Measurements from ENCODE around the gene LYAR. TPM values are rescaled to one million over a fixed set of nuclear protein-coding genes. Genes with fewer than 3 reads are reported as not detected.
A peak's percentile ranks its signal among the peaks of the same experiment; 100 is the strongest.

Gene LYAR
- total RNA-seq, 1 experiment from 2014 or later, result 49.3 TPM

- no peak for TF ChIP-seq EZH2 (IDR thresholded peaks at IDR 0.05; ENCODE audit: borderline replicate concordance, low read depth, low read length, poor library complexity, severe bottlenecking)
- TF ChIP-seq CTCF (conservative IDR thresholded peaks at IDR 0.05; ENCODE audit: low read depth, low read length), result no peak
- CTCF ChIA-PET, result no interaction called here
- Histone ChIP-seq H3K4me3 (ENCODE audit: low read depth, low read length, poor library complexity, severe bottlenecking) (no peak overlapping the region), H3K4me1 (ENCODE audit: insufficient read depth, low read length, poor library complexity, severe bottlenecking) (no peaks in the 10 kb centered on the region), H3K27me3 (replicated peaks; ENCODE audit: insufficient read depth, low read depth, low read length, poor library complexity) (no peaks in the 10 kb centered on the region), H3K27ac (ENCODE audit: low read depth, low read length, poor library complexity, severe bottlenecking) (no peak overlapping the region), H3K36me3 (ENCODE audit: insufficient read depth, low read length, poor library complexity, severe bottlenecking) (no peaks in the 10 kb centered on the region), H3K9me3 (ENCODE audit: low read depth, low read length, poor library complexity, severe bottlenecking) (no peaks in the 10 kb centered on the region)
- intact Hi-C loops (cut with micrococcal nuclease; ENCODE audit: unreplicated experiment), result no loop called here
- no peak for DNase-seq (ENCODE audit: low spot score)
- POLR2A ChIA-PET (ENCODE audit: low non-redundant PET), result interaction anchor here (0.5 kb wide), 1 partner anchor 215 kb away, joined by 23 read pairs; no protein-coding TSS in a partner anchor
- no TSS peak for BruUV-seq (replicated peaks)
Measured at GRCh38 chr4:4328840-4329239, 38.9 kb upstream of the LYAR start.

GRCh38 chr4:4328206-4328605 is 38.3 kb upstream of the LYAR start:
- ChIA-PET POLR2A (ENCODE audit: low non-redundant PET) (no interaction called here), CTCF (no interaction called here)
- Histone ChIP-seq H3K36me3 (ENCODE audit: insufficient read depth, low read length, poor library complexity, severe bottlenecking) (no peaks in the 10 kb centered on the region), H3K27me3 (replicated peaks; ENCODE audit: insufficient read depth, low read depth, low read length, poor library complexity) (no peaks in the 10 kb centered on the region), H3K9me3 (ENCODE audit: low read depth, low read length, poor library complexity, severe bottlenecking) (no peaks in the 10 kb centered on the region), H3K4me1 (ENCODE audit: insufficient read depth, low read length, poor library complexity, severe bottlenecking) (no peaks in the 10 kb centered on the region), H3K27ac (ENCODE audit: low read depth, low read length, poor library complexity, severe bottlenecking) (no peak overlapping the region), H3K4me3 (ENCODE audit: low read depth, low read length, poor library complexity, severe bottlenecking) (no peak overlapping the region)
- no peak for DNase-seq (ENCODE audit: low spot score)
- intact Hi-C loops (cut with micrococcal nuclease; ENCODE audit: unreplicated experiment), result no loop called here
- no TSS peak for BruUV-seq (replicated peaks)
- TF ChIP-seq EZH2 (IDR thresholded peaks at IDR 0.05; ENCODE audit: borderline replicate concordance, low read depth, low read length, poor library complexity, severe bottlenecking) (no peak), CTCF (conservative IDR thresholded peaks at IDR 0.05; ENCODE audit: low read depth, low read length) (no peak)

DNA sequence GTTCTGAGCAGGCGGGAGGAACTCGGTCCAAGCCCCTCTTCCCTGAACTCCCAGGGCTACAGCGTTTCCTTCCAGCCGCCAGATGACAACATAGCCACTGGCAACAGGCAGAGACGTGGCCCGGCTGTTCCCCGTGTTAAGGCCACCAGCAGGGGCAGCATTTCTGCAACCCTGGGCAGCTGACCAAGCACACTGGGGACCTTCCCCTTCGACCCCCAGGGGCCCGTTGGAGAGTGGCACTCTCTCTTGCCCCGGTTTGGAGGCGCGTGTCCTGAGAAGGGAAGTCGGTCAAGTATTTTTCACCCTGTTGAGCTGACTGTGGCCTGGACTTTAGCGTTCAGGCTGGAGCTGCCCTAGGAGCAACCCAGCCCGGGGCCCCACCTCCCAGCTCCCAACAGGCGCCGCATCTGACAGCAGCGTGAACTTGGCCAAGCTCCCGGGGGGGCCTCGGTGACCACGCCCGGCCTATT is 37.7 kb upstream of the LYAR start:
- CTCF ChIA-PET, result no interaction called here
- no peak overlapping the region for H3K4me3 ChIP-seq (ENCODE audit: low read depth, low read length, poor library complexity, severe bottlenecking)
- BruUV-seq (replicated peaks), result no TSS peak

More for the DNA sequence above, 37.7 kb upstream of the LYAR start:
- DNase-seq (ENCODE audit: low spot score), result no peak
- Histone ChIP-seq H3K27ac (ENCODE audit: low read depth, low read length, poor library complexity, severe bottlenecking) (no peak overlapping the region), H3K9me3 (ENCODE audit: low read depth, low read length, poor library complexity, severe bottlenecking) (no peaks in the 10 kb centered on the region), H3K4me1 (ENCODE audit: insufficient read depth, low read length, poor library complexity, severe bottlenecking) (no peaks in the 10 kb centered on the region), H3K36me3 (ENCODE audit: insufficient read depth, low read length, poor library complexity, severe bottlenecking) (no peaks in the 10 kb centered on the region), H3K27me3 (replicated peaks; ENCODE audit: insufficient read depth, low read depth, low read length, poor library complexity) (no peaks in the 10 kb centered on the region)
- TF ChIP-seq EZH2 (IDR thresholded peaks at IDR 0.05; ENCODE audit: borderline replicate concordance, low read depth, low read length, poor library complexity, severe bottlenecking) (no peak), CTCF (conservative IDR thresholded peaks at IDR 0.05; ENCODE audit: low read depth, low read length) (peak; percentile 31; the same call in 1 of the 2 replicates)
- intact Hi-C loops (cut with micrococcal nuclease; ENCODE audit: unreplicated experiment), result no loop called here
- POLR2A ChIA-PET (ENCODE audit: low non-redundant PET), result no interaction called here

Measured in A673 (cell line).